ENCODE results near the gene GABRG3.
A peak's percentile ranks its signal among the peaks of the same experiment; 100 is the strongest.

The GABRG3 gene

GRCh38 chr15:27317736-27318135 lies 346.8 kb downstream of the GABRG3 start:
- Histone ChIP-seq H3K36me3 (ENCODE audit: low read depth) (no peaks in the 10 kb centered on the region), H3K4me1 (ENCODE audit: insufficient read depth, poor library complexity, severe bottlenecking) (no peaks in the 10 kb centered on the region), H3K9me3 (ENCODE audit: severe bottlenecking) (no peaks in the 10 kb centered on the region), H3K4me3 (ENCODE audit: severe bottlenecking) (no peak overlapping the region), H3K27ac (ENCODE audit: poor library complexity, severe bottlenecking) (no peak overlapping the region), H3K27me3 (ENCODE audit: insufficient read depth, poor library complexity, severe bottlenecking) (peaks cover 3% of the 10 kb centered on the region)
- no peak for ATAC-seq (ENCODE audit: low read depth)
- DNase-seq (ENCODE audit: low spot score), result no peak
- TF ChIP-seq CTCF (IDR thresholded peaks at IDR 0.05; ENCODE audit: poor library complexity, severe bottlenecking), result no peak

GRCh38 chr15:27323801-27324200 lies 352.8 kb downstream of the GABRG3 start:
- Histone ChIP-seq H3K27me3 (ENCODE audit: insufficient read depth, poor library complexity, severe bottlenecking) (no peaks in the 10 kb centered on the region), H3K4me1 (ENCODE audit: insufficient read depth, poor library complexity, severe bottlenecking) (no peaks in the 10 kb centered on the region), H3K27ac (ENCODE audit: poor library complexity, severe bottlenecking) (no peak overlapping the region), H3K9me3 (ENCODE audit: severe bottlenecking) (no peaks in the 10 kb centered on the region), H3K36me3 (ENCODE audit: low read depth) (no peaks in the 10 kb centered on the region), H3K4me3 (ENCODE audit: severe bottlenecking) (no peak overlapping the region)
- ATAC-seq (ENCODE audit: low read depth) (0 out of 3 replicates have a peak, but pooled peaks have one; percentile 11), DNase-seq (ENCODE audit: low spot score) (no peak)
- TF ChIP-seq CTCF (IDR thresholded peaks at IDR 0.05; ENCODE audit: poor library complexity, severe bottlenecking), result no peak

GRCh38 chr15:27324886-27325615 lies 354.1 kb downstream of the GABRG3 start:
- no peak overlapping the region for H3K4me3 ChIP-seq (ENCODE audit: severe bottlenecking)
- DNase-seq (ENCODE audit: low spot score) (no peak), ATAC-seq (ENCODE audit: low read depth) (no peak)
- H3K9me3 ChIP-seq (ENCODE audit: severe bottlenecking), result no peaks in the 10 kb centered on the region
- no peaks in the 10 kb centered on the region for H3K27me3 ChIP-seq (ENCODE audit: insufficient read depth, poor library complexity, severe bottlenecking)
- no peak for TF ChIP-seq CTCF (IDR thresholded peaks at IDR 0.05; ENCODE audit: poor library complexity, severe bottlenecking)
- H3K4me1 ChIP-seq (ENCODE audit: insufficient read depth, poor library complexity, severe bottlenecking), result no peaks in the 10 kb centered on the region
- H3K36me3 ChIP-seq (ENCODE audit: low read depth), result no peaks in the 10 kb centered on the region
- no peak overlapping the region for H3K27ac ChIP-seq (ENCODE audit: poor library complexity, severe bottlenecking)

- no peak for DNase-seq (ENCODE audit: low spot score)
- Histone ChIP-seq H3K36me3 (ENCODE audit: low read depth) (no peaks in the 10 kb centered on the region), H3K27ac (ENCODE audit: poor library complexity, severe bottlenecking) (no peak overlapping the region), H3K4me1 (ENCODE audit: insufficient read depth, poor library complexity, severe bottlenecking) (no peaks in the 10 kb centered on the region), H3K9me3 (ENCODE audit: severe bottlenecking) (no peaks in the 10 kb centered on the region), H3K27me3 (ENCODE audit: insufficient read depth, poor library complexity, severe bottlenecking) (no peaks in the 10 kb centered on the region), H3K4me3 (ENCODE audit: severe bottlenecking) (no peak overlapping the region)
- TF ChIP-seq CTCF (IDR thresholded peaks at IDR 0.05; ENCODE audit: poor library complexity, severe bottlenecking), result no peak
- ATAC-seq (ENCODE audit: low read depth), result peak; percentile 10; the same call in 1 of the 3 replicates
Observed at GRCh38 chr15:27327467-27328025, 356.6 kb downstream of the GABRG3 start.

- Histone ChIP-seq H3K36me3 (ENCODE audit: low read depth) (no peaks in the 10 kb centered on the region), H3K4me3 (ENCODE audit: severe bottlenecking) (no peak overlapping the region), H3K27ac (ENCODE audit: poor library complexity, severe bottlenecking) (no peak overlapping the region), H3K27me3 (ENCODE audit: insufficient read depth, poor library complexity, severe bottlenecking) (no peaks in the 10 kb centered on the region), H3K9me3 (ENCODE audit: severe bottlenecking) (no peaks in the 10 kb centered on the region), H3K4me1 (ENCODE audit: insufficient read depth, poor library complexity, severe bottlenecking) (no peaks in the 10 kb centered on the region)
- DNase-seq (ENCODE audit: low spot score) (no peak), ATAC-seq (ENCODE audit: low read depth) (no peak)
- TF ChIP-seq CTCF (IDR thresholded peaks at IDR 0.05; ENCODE audit: poor library complexity, severe bottlenecking), result no peak
Observed at GRCh38 chr15:27328186-27328585, 357.2 kb downstream of the GABRG3 start.

Measured in RWPE2 (cell line).